Panc1 (cell line): ENCODE data around the gene ELOA.

ENCODE experiments used
- CTCF ChIP-seq: fragments of 450-650 bp; IDR thresholded peaks from 2 replicates; pipeline ENCODE4 v1.5.1; 2017; ENCODE audit warnings: mild to moderate bottlenecking
- POLR2AphosphoS5 ChIP-seq: IDR thresholded peaks from 2 replicates; pipeline ENCODE4 v1.6.1; 2012; ENCODE audit warnings: mild to moderate bottlenecking, low read depth, low read length, moderate library complexity
- REST ChIP-seq, 2 experiments: IDR thresholded peaks; 2 replicates each; pipeline ENCODE4 v1.6.1; 2011 to 2012; ENCODE audit warnings: low read depth in 2 of 2, control low read depth in 1 of 2, low read length in 1 of 2, mild to moderate bottlenecking in 1 of 2, moderate library complexity in 1 of 2; ENCODE audit not compliant: insufficient read depth in 1 of 2

- TF ChIP-seq CTCF (no peak), REST (IDR thresholded peaks at IDR 0.05; ENCODE audit: insufficient read depth in 1 of 2, low read depth in 2 of 2, low read length in 1 of 2) (no peak), POLR2AphosphoS5 (no peak)
Measured at GRCh38 chr1:23693599-23693998, 49.7 kb upstream of the ELOA start.
